Heart left ventricle (tissue), 16 donors: ENCODE data around the gene GNS. TPM values are rescaled to one million over a fixed set of nuclear protein-coding genes. Genes with fewer than 3 reads are reported as not detected.

Experiments
- ATAC-seq, 4 donors: fragments of 200-7000 bp; cut with Tn5 transposase; one replicate each; pipeline ENCODE4 v1.9.1; 2020 to 2022; ENCODE audit warnings: moderate library complexity in 4 of 4, mild to moderate bottlenecking in 3 of 4, moderate number of reproducible peaks in 1 of 4
- DNase-seq, 5 donors: peaks; one replicate each; pipeline ENCODE4 v3.0.0-alpha.2; 2020
- H3K27ac ChIP-seq, 12 donors: fragments of 200-600 bp; sonication (generic) in 4 of 12; one replicate each; pipeline versions ENCODE4 v1.5.0 to v1.8.0; 2016 to 2022; ENCODE audit warnings: mild to moderate bottlenecking in 2 of 12
- H3K27me3 ChIP-seq, 9 donors: fragments of 200-600 bp; sonication (generic) in 2 of 9; one replicate each; pipeline versions ENCODE4 v1.5.1 to v1.8.0; 2016 to 2022; ENCODE audit warnings: mild to moderate bottlenecking in 3 of 9
- H3K36me3 ChIP-seq, 9 donors: fragments of 200-600 bp; sonication (generic) in 2 of 9; one replicate each; pipeline versions ENCODE4 v1.5.0 to v1.8.0; 2018 to 2022; ENCODE audit warnings: mild to moderate bottlenecking in 2 of 9
- H3K4me1 ChIP-seq, 12 donors: fragments of 200-600 bp; sonication (generic) in 4 of 12; one replicate each; pipeline versions ENCODE4 v1.5.0 to v1.8.0; 2016 to 2022; ENCODE audit warnings: mild to moderate bottlenecking in 3 of 12
- H3K4me3 ChIP-seq, 12 donors: fragments of 200-600 bp; sonication (generic) in 4 of 12; one replicate each; pipeline versions ENCODE4 v1.5.0 to v1.8.0; 2017 to 2022; ENCODE audit warnings: mild to moderate bottlenecking in 9 of 12, moderate library complexity in 4 of 12
- H3K9me3 ChIP-seq, 12 donors: fragments of 200-600 bp; sonication (generic) in 4 of 12; one replicate each; pipeline versions ENCODE4 v1.5.0 to v1.8.0; 2016 to 2022; ENCODE audit warnings: mild to moderate bottlenecking in 1 of 12
- POLR2A ChIP-seq, 2 donors: fragments of 450-650 bp; IDR thresholded peaks; one replicate each; pipeline ENCODE4 v1.6.1; 2017; ENCODE audit warnings: antibody characterized with exemption in 2 of 2, mild to moderate bottlenecking in 2 of 2, moderate library complexity in 2 of 2
- WGBS, 4 donors: extraction: QIAGEN DNeasy Blood & Tissue Kit in 2 of 4; methylation state at CpG; one replicate each; pipeline versions ENCODE4 v1.1.5 to v1.1.7; 2013 to 2018; 5-methylcytosine and 5-hydroxymethylcytosine counted together
- intact Hi-C, 10 donors: fragments of 100-400 bp; cut with DNase I; formaldehyde crosslinking; loops; one replicate each; pipeline versions ENCODE4 v1.11.1 to v1.14.2; 2022
- polyA plus RNA-seq, 2 donors: library from polyadenylated mRNA; stranded (reverse); fragments of 200-250 nt; gene quantifications; one replicate each; pipeline ENCODE4 v1.2.3, GENCODE V29; 2013
- total RNA-seq, 9 donors: library from RNA; depleted of rRNA in 2 of 9; stranded (reverse); fragments of >200 nt in 2 of 9; fragmentation: NEBNext Ultra II Directional in 3 of 9; extraction: Animal tissue kit (Norgen Biotek cat#: 25700) in 3 of 9; gene quantifications; one replicate each; pipeline versions ENCODE4 v1.1.0 to v1.2.4, GENCODE V29; 2016 to 2023
- TF ChIP-seq, protein P1 (sequence below), 12 donors: fragments of 200-600 bp; sonication (generic) in 4 of 12; IDR thresholded peaks; one replicate each; pipeline versions ENCODE4 v1.5.0 to v1.8.0; 2018 to 2022; ENCODE audit warnings: antibody characterized with exemption in 12 of 12, mild to moderate bottlenecking in 5 of 12
- donor health status: ischemic (EF 13 %, LVEDD 7.1; RV severe dilation, severe dysfunction).
- donor health status: healthy with polysubstance abuse.
- donor health status: DM: no; HTN: yes; CAD: no.
- donor health status: DM: no; HTN: no; CAD: no.
- donor health status: ischemic (EF 25% LVEDD 6.9; RV normal size, moderate dysfunction).
- donor health status: ischemic (EF 25% LVEDD 5.7; RV mildly dilated, moderate dysfunction).
- donor health status: healthy.
- donor health status: DM: yes; HTN: yes; CAD: no.
- donor health status: ischemic (EF 35%, LVEDD 5.7; RV mildly dilated, moderate dysfunction).
- donor health status: nonischemic (EF 11% LVEDD 7.7; RV severe dilation, severe dysfunction).
- donor health status: DM: yes; HTN: yes; CAD: no.
- donor health status: PGD.
- donor health status: ischemic (EF 29% LVEDD 5.4; RV normal size, mild dysfunction).
- donor health status: nonischemic (EF 23%, LVEDD 6.1; RV moderate dilation, normal function).

The GNS gene
- total and polyA plus RNA-seq, 11 donors, result 22.0 to 246 (median 115) TPM

DNA sequence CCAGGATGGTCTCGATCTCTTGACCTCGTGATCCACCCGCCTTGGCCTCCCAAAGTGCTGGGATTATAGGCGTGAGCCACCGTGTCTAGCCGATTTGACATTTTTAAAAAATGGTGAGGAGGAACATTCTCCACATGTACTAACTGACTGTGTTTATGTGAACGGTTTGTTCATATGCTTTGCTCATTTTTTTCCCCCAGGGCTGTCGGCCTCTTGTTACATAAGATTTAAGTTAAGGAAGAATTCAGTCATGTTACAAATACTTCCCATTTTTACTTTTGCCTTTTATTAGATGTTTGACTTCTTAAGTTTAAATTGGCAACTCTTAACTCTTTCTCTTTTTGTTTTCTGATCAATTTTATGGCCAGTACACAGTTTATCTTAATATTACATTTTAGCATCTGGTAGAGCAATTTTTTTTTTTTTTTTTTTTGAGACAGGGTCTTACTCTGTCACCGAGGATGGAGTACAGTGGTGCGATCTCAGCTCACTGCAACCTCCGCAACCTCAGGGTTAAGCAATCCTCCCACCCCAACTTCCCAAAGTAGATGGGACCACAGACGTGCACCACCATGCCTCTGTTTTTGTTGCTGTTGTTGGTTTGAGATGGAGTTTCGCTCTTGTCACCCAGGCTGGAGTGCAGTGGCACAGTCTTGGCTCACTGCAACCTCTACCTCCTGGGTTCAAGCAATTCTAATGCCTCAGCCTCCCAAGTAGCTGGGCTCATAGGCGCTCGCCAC, 9.6 kb downstream of the GNS start:
- no peak for TF ChIP-seq POLR2A (IDR thresholded peaks at IDR 0.05)
- TF ChIP-seq, protein P1, sequence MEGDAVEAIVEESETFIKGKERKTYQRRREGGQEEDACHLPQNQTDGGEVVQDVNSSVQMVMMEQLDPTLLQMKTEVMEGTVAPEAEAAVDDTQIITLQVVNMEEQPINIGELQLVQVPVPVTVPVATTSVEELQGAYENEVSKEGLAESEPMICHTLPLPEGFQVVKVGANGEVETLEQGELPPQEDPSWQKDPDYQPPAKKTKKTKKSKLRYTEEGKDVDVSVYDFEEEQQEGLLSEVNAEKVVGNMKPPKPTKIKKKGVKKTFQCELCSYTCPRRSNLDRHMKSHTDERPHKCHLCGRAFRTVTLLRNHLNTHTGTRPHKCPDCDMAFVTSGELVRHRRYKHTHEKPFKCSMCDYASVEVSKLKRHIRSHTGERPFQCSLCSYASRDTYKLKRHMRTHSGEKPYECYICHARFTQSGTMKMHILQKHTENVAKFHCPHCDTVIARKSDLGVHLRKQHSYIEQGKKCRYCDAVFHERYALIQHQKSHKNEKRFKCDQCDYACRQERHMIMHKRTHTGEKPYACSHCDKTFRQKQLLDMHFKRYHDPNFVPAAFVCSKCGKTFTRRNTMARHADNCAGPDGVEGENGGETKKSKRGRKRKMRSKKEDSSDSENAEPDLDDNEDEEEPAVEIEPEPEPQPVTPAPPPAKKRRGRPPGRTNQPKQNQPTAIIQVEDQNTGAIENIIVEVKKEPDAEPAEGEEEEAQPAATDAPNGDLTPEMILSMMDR (IDR thresholded peaks at IDR 0.05), result no peak
- Histone ChIP-seq H3K9me3 (no peaks in the 10 kb centered on the region), H3K36me3 (peaks cover 0 to 77% (median 58%) of the 10 kb centered on the region in 9 donors), H3K4me1 (peaks cover 0 to 81% (median 8%) of the 10 kb centered on the region in 12 donors), H3K27me3 (no peaks in the 10 kb centered on the region), H3K27ac (peak overlapping the region in 1 of 12 donors; percentile 79), H3K4me3 (no peak overlapping the region)
- 84 to 92% (median 91%) methylated on average over 15 of the region's 15 CpGs for WGBS, 4 donors
- intact Hi-C loops, result no loop called here
- DNase-seq (peak in 1 of 5 donors; percentile 30), ATAC-seq (peak in 1 of 4 donors; percentile 56)

DNA sequence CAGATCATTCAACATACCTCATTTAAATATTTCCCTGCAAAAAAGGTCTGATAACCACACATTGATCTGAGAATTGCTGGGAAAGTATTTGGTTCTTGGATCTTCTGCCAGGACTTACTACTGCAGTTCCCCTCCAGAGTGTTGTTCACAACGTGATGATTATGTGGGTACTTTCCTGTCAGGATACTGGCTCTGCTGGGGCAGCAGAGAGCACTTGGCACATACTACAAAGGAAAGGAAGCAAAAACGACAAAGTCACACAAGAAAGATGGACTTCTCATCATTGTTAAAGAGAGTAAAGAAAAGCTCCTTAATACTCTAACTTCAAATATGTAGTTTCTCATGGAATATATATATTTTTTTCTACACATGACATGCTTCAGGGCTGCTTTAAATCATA, 11.5 kb downstream of the GNS start:
- intact Hi-C loops, result no loop called here
- Histone ChIP-seq H3K9me3 (no peaks in the 10 kb centered on the region), H3K27me3 (no peaks in the 10 kb centered on the region), H3K36me3 (peaks cover 0 to 90% (median 76%) of the 10 kb centered on the region in 9 donors), H3K4me3 (no peak overlapping the region), H3K27ac (peak overlapping the region in 1 of 12 donors; percentile 38), H3K4me1 (peaks cover 0 to 75% (median 0%) of the 10 kb centered on the region in 12 donors)
- no peak for TF ChIP-seq POLR2A (IDR thresholded peaks at IDR 0.05)
- TF ChIP-seq, protein P1 (IDR thresholded peaks at IDR 0.05), result no peak
- WGBS, 4 donors, result 11 to 20% (median 17%) methylated on average over 2 of the region's 2 CpGs
- DNase-seq (no peak), ATAC-seq (no peak)

DNA sequence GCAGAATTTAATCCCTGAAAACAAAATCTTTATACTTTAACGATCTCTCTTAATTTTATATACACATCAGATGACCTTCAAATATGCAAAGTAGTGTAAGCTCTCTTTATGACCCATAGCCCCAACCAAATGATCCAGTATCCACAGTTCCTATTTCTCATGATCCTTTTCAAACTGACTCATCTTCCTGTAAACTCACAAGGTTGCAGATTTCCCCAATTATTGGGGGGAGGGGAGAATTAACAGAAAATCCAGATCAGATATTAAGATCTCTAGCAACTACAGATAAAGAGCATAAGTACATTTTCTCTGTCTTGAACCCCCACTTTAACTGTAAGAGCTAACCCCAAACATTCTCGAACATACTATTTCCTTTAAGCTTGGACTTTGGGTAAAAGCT, 12.5 kb downstream of the GNS start:
- 90 to 96% (median 90%) methylated on average over 2 of the region's 2 CpGs for WGBS, 4 donors
- DNase-seq (no peak), ATAC-seq (no peak)
- no peaks in the 10 kb centered on the region for H3K9me3 ChIP-seq
- H3K36me3 ChIP-seq, result peaks cover 0 to 94% (median 76%) of the 10 kb centered on the region in 9 donors
- H3K4me1 ChIP-seq, result peaks cover 0 to 69% (median 0%) of the 10 kb centered on the region in 12 donors
- no peaks in the 10 kb centered on the region for H3K27me3 ChIP-seq
- no peak for TF ChIP-seq POLR2A (IDR thresholded peaks at IDR 0.05)
- TF ChIP-seq, protein P1 (IDR thresholded peaks at IDR 0.05), result no peak
- intact Hi-C loops, result no loop called here
- H3K4me3 ChIP-seq, result no peak overlapping the region
- H3K27ac ChIP-seq, result peak overlapping the region in 1 of 12 donors; percentile 38

DNA sequence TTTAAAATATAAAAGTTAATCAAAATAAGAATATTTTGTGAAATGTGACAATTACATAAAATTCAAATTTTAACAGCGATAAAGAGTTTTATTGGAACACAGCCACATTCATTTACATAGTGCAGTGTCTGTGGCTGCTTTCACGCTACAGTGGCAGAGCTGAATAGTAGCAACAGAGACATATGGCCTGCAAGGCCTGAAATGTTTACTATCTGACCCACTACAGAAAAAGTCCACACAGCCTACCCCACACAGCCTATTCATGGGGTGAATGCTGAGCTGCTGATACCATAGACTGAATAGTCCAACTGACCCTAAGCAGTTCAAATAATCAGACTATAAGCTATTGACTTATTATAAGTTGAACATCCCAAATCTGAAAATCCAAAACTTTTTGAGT, 13.2 kb downstream of the GNS start:
- ATAC-seq (no peak), DNase-seq (no peak)
- Histone ChIP-seq H3K4me3 (no peak overlapping the region), H3K9me3 (no peaks in the 10 kb centered on the region), H3K27ac (peak overlapping the region in 1 of 12 donors; percentile 38), H3K27me3 (no peaks in the 10 kb centered on the region), H3K36me3 (peaks cover 0 to 93% (median 75%) of the 10 kb centered on the region in 9 donors), H3K4me1 (peaks cover 0 to 73% (median 0%) of the 10 kb centered on the region in 12 donors)
- intact Hi-C loops, result no loop called here
- TF ChIP-seq POLR2A (IDR thresholded peaks at IDR 0.05), result no peak
- TF ChIP-seq, protein P1 (IDR thresholded peaks at IDR 0.05), result no peak
- WGBS, 4 donors, result 92 to 99% (median 98%) methylated on average over 2 of the region's 2 CpGs
